SH-SY5Y (cell line): ENCODE measurements around the gene BRD3.

Source experiments
- GATA2 ChIP-seq: IDR thresholded peaks from 2 replicates; pipeline ENCODE4 v1.6.1; 2011; ENCODE audit warnings: mild to moderate bottlenecking, low read depth, low read length
- GATA3 ChIP-seq: IDR thresholded peaks from 2 replicates; pipeline ENCODE4 v1.6.1; 2011; ENCODE audit warnings: low read depth, mild to moderate bottlenecking, low read length, moderate library complexity

GRCh38 chr9:134057751-134058701, 9.8 kb downstream of the BRD3 start:
- TF ChIP-seq GATA2 (no peak), GATA3 (no peak)
